Measurements from ENCODE around the gene TXNDC5.

GRCh38 chr6:7910298-7910653 is 312 bp downstream of the TXNDC5 start:
- no peak for TF ChIP-seq CTCF (IDR thresholded peaks at IDR 0.05)
- TF ChIP-seq POLR2AphosphoS5 (IDR thresholded peaks at IDR 0.05): no peak

Measured in upper lobe of left lung (tissue), 4 donors.